Natural killer cell (primary cell): Measurements from ENCODE around the gene PTPRN2. TPM values are rescaled to one million over a fixed set of nuclear protein-coding genes. Genes with fewer than 3 reads are reported as not detected.

Source experiments
- ATAC-seq, 3 donors: fragments of 150-1000 bp in 2 of 3; fragments of 200-7000 bp in 1 of 3; cut with Tn5 transposase; 1 replicate in 1 of 3; 2 replicates in 2 of 3; pipeline ENCODE4 v1.10.0; 2021; ENCODE audit warnings: mild to moderate bottlenecking in 2 of 3, moderate library complexity in 2 of 3
- DNase-seq, 2 donors: peaks; one replicate each; pipeline versions ENCODE4 v3.0.0 to v3.0.0-alpha.2; 2013 to 2021; ENCODE audit warnings: mixed read lengths in 1 of 2
- H3K27ac ChIP-seq: one replicate; pipeline ENCODE4 v1.5.1; 2013; ENCODE audit warnings: mild to moderate bottlenecking, low read length
- H3K27me3 ChIP-seq: one replicate; pipeline ENCODE4 v1.6.1; 2013; ENCODE audit warnings: low read length; ENCODE audit not compliant: control insufficient read depth, insufficient read depth
- H3K36me3 ChIP-seq: one replicate; pipeline ENCODE4 v1.6.1; 2013; ENCODE audit warnings: low read length; ENCODE audit not compliant: control insufficient read depth, insufficient read depth
- H3K4me1 ChIP-seq: one replicate; pipeline ENCODE4 v1.6.1; 2013; ENCODE audit warnings: low read length; ENCODE audit not compliant: control insufficient read depth, insufficient read depth
- H3K4me3 ChIP-seq: one replicate; pipeline ENCODE4 v1.5.1; 2013; ENCODE audit warnings: low read length
- H3K9me3 ChIP-seq: one replicate; pipeline ENCODE4 v1.6.1; 2013; ENCODE audit warnings: low read length; ENCODE audit not compliant: control insufficient read depth, insufficient read depth
- H3K27ac Mint-ChIP-seq, 2 donors: one replicate each; pipeline ENCODE4 v1.8.0; 2022; ENCODE audit warnings: mild to moderate bottlenecking in 2 of 2, mixed read lengths in 2 of 2, moderate library complexity in 1 of 2
- H3K27me3 Mint-ChIP-seq, 2 donors: one replicate each; pipeline ENCODE4 v1.8.0; 2022; ENCODE audit warnings: low read depth in 2 of 2, mixed read lengths in 2 of 2
- H3K36me3 Mint-ChIP-seq: one replicate; pipeline ENCODE4 v1.8.0; 2022; ENCODE audit warnings: mixed read lengths
- H3K4me1 Mint-ChIP-seq, 2 donors: one replicate each; pipeline ENCODE4 v1.8.0; 2022; ENCODE audit warnings: mixed read lengths in 2 of 2
- H3K4me3 Mint-ChIP-seq: one replicate; pipeline ENCODE4 v1.8.0; 2022; ENCODE audit warnings: mild to moderate bottlenecking, moderate library complexity, mixed read lengths
- H3K9me3 Mint-ChIP-seq, 2 donors: one replicate each; pipeline ENCODE4 v1.8.0; 2022; ENCODE audit warnings: mixed read lengths in 2 of 2
- CTCF ChIP-seq: fragments of 200-600 bp; IDR thresholded peaks from one replicate; pipeline ENCODE4 v1.8.0; 2022; ENCODE audit warnings: antibody characterized with exemption
- WGBS: methylation state at CpG from one replicate; pipeline ENCODE4 v1.1.7; 2013; ENCODE audit warnings: missing lambda C conversion rate; ENCODE audit not compliant: insufficient coverage; 5-methylcytosine and 5-hydroxymethylcytosine counted together
- intact Hi-C: fragments of 100-400 bp; cut with micrococcal nuclease; formaldehyde crosslinking; loops from one replicate; pipeline ENCODE4 v1.14.2; 2022
- total RNA-seq, 4 donors: library from RNA; stranded (reverse); fragments of 120-200 nt in 1 of 4; gene quantifications; one replicate each; pipeline versions ENCODE4 v1.2.3 to v1.2.4, GENCODE V29; 2013 to 2022

PTPRN2 gene
- total RNA-seq, 3 donors from 2014 or later (not counting 1 experiment from before 2014, with no cell fraction given): 1.3 to 2.5 (median 1.9) TPM

GRCh38 chr7:157522954-157523353 lies 1064.7 kb downstream of the PTPRN2 start:
- Histone ChIP-seq H3K9me3 (no peaks in the 10 kb centered on the region), H3K4me3 (no peak overlapping the region), H3K27me3 (no peaks in the 10 kb centered on the region), H3K4me1 (no peaks in the 10 kb centered on the region), H3K36me3 (no peaks in the 10 kb centered on the region), H3K27ac (no peak overlapping the region)
- WGBS: 82% methylated on average over 9 of the region's 9 CpGs
- no peak for TF ChIP-seq CTCF
- Mint-ChIP-seq H3K36me3 (no peaks in the 10 kb centered on the region), H3K4me3 (no peak overlapping the region), H3K9me3 (no peaks in the 10 kb centered on the region), H3K27me3 (peaks cover 14 to 18% of the 10 kb centered on the region in 2 donors), H3K4me1 (no peaks in the 10 kb centered on the region), H3K27ac (no peak overlapping the region)
- DNase-seq (no peak), ATAC-seq (no peak)
- intact Hi-C loops: no loop called here

- intact Hi-C loops: no loop called here
- TF ChIP-seq CTCF: no peak
- Histone ChIP-seq H3K27me3 (no peaks in the 10 kb centered on the region), H3K4me1 (no peaks in the 10 kb centered on the region), H3K9me3 (no peaks in the 10 kb centered on the region), H3K36me3 (no peaks in the 10 kb centered on the region), H3K27ac (no peak overlapping the region), H3K4me3 (no peak overlapping the region)
- 90% methylated on average over 18 of the region's 18 CpGs for WGBS
- DNase-seq (no peak), ATAC-seq (no peak)
- no peak overlapping the region for H3K4me3 Mint-ChIP-seq
- no peaks in the 10 kb centered on the region for H3K4me1 Mint-ChIP-seq
- H3K27ac Mint-ChIP-seq: no peak overlapping the region
- peaks cover 14 to 18% of the 10 kb centered on the region in 2 donors for H3K27me3 Mint-ChIP-seq
- H3K36me3 Mint-ChIP-seq: no peaks in the 10 kb centered on the region
- H3K9me3 Mint-ChIP-seq: no peaks in the 10 kb centered on the region
These were observed 1065.4 kb downstream of the PTPRN2 start for GRCh38 chr7:157522189-157522588.

GRCh38 chr7:157521752-157522151 lies 1065.9 kb downstream of the PTPRN2 start:
- intact Hi-C loops: no loop called here
- no peaks in the 10 kb centered on the region for H3K27me3 ChIP-seq
- ATAC-seq: no peak
- no peaks in the 10 kb centered on the region for H3K9me3 Mint-ChIP-seq
- no peaks in the 10 kb centered on the region for H3K4me1 ChIP-seq
- H3K36me3 Mint-ChIP-seq: no peaks in the 10 kb centered on the region
- TF ChIP-seq CTCF: no peak
- H3K4me1 Mint-ChIP-seq: no peaks in the 10 kb centered on the region
- H3K4me3 Mint-ChIP-seq: no peak overlapping the region
- WGBS: 90% methylated on average over 18 of the region's 18 CpGs
- no peak overlapping the region for H3K4me3 ChIP-seq
- no peaks in the 10 kb centered on the region for H3K36me3 ChIP-seq
- no peak overlapping the region for H3K27ac Mint-ChIP-seq
- no peaks in the 10 kb centered on the region for H3K9me3 ChIP-seq
- no peak overlapping the region for H3K27ac ChIP-seq
- DNase-seq: no peak
- H3K27me3 Mint-ChIP-seq: peaks cover 14 to 18% of the 10 kb centered on the region in 2 donors

GRCh38 chr7:157521061-157521731 lies 1066.4 kb downstream of the PTPRN2 start:
- Mint-ChIP-seq H3K36me3 (no peaks in the 10 kb centered on the region), H3K27me3 (peaks cover 13 to 18% of the 10 kb centered on the region in 2 donors), H3K9me3 (no peaks in the 10 kb centered on the region), H3K4me1 (no peaks in the 10 kb centered on the region), H3K27ac (no peak overlapping the region), H3K4me3 (no peak overlapping the region)
- no peak overlapping the region for H3K4me3 ChIP-seq
- ATAC-seq: no peak
- no peaks in the 10 kb centered on the region for H3K27me3 ChIP-seq
- intact Hi-C loops: no loop called here
- no peak for TF ChIP-seq CTCF
- H3K4me1 ChIP-seq: no peaks in the 10 kb centered on the region
- no peak for DNase-seq
- 94% methylated on average over 28 of the region's 28 CpGs for WGBS
- no peaks in the 10 kb centered on the region for H3K9me3 ChIP-seq
- no peaks in the 10 kb centered on the region for H3K36me3 ChIP-seq
- H3K27ac ChIP-seq: no peak overlapping the region
